Panc1 (cell line): ENCODE data around the gene SLC12A7. TPM values are rescaled to one million over a fixed set of nuclear protein-coding genes. Genes with fewer than 3 reads are reported as not detected.

Experiments
- ATAC-seq: fragments of 200-7000 bp; cut with Tn5 transposase; 2 replicates; pipeline ENCODE4 v1.9.1; 2020; ENCODE audit warnings: mild to moderate bottlenecking, moderate library complexity
- BruUV-seq: library from RNA; stranded (reverse); fragments of 400-500 nt; replicated peaks from 2 replicates; lab custom pipeline; 2021; lab: Mats Ljungman, UMichigan
- CTCF ChIA-PET: fragments of 300-600 bp; sonication (Branson Sonifier 250); formaldehyde crosslinking; loops from one replicate; lab custom pipeline; 2022; ENCODE audit warnings: antibody characterized with exemption; lab: Charles Lee
- POLR2A ChIA-PET: fragments of 300-600 bp; sonication (Branson Sonifier 250); formaldehyde crosslinking; loops from one replicate; lab custom pipeline; 2022; ENCODE audit warnings: antibody characterized with exemption; lab: Charles Lee
- DNase-seq: peaks from one replicate; pipeline ENCODE4 v3.0.0-alpha.2; 2010; ENCODE audit warnings: low read depth, low spot score
- H3K27ac ChIP-seq: 2 replicates; pipeline ENCODE4 v1.5.1; 2011; ENCODE audit warnings: mild to moderate bottlenecking, low read length, inconsistent platforms
- H3K27me3 ChIP-seq: fragments of 200-500 bp; sonication (Bioruptor generic); 2 replicates; pipeline ENCODE4 v1.6.0; 2014; ENCODE audit warnings: low read length, inconsistent platforms; ENCODE audit not compliant: control insufficient read depth, insufficient read depth
- H3K36me3 ChIP-seq: fragments of 200-500 bp; sonication (Bioruptor generic); 2 replicates; pipeline ENCODE4 v1.5.1; 2014; ENCODE audit warnings: inconsistent platforms, mild to moderate bottlenecking, low read length, moderate library complexity; ENCODE audit not compliant: control insufficient read depth, insufficient read depth
- H3K4me1 ChIP-seq: 2 replicates; pipeline ENCODE4 v1.5.1; 2011; ENCODE audit warnings: inconsistent platforms, mild to moderate bottlenecking, low read length, moderate library complexity; ENCODE audit not compliant: control insufficient read depth, insufficient read depth
- H3K4me3 ChIP-seq, 2 experiments: 2 replicates each; pipeline ENCODE4 v1.5.1; 2011 to 2012; ENCODE audit warnings: low read depth in 2 of 2, low read length in 2 of 2, mild to moderate bottlenecking in 2 of 2, inconsistent platforms in 1 of 2, moderate library complexity in 1 of 2
- H3K9me3 ChIP-seq: fragments of 200-500 bp; sonication (Bioruptor generic); 2 replicates; pipeline ENCODE4 v1.5.1; 2014; ENCODE audit warnings: low read depth, mild to moderate bottlenecking, inconsistent platforms, low read length, moderate library complexity; ENCODE audit not compliant: control insufficient read depth, insufficient read depth
- POLR2AphosphoS5 ChIP-seq: IDR thresholded peaks from 2 replicates; pipeline ENCODE4 v1.6.1; 2012; ENCODE audit warnings: mild to moderate bottlenecking, low read depth, low read length, moderate library complexity
- REST ChIP-seq, 2 experiments: IDR thresholded peaks; 2 replicates each; pipeline ENCODE4 v1.6.1; 2011 to 2012; ENCODE audit warnings: low read depth in 2 of 2, control low read depth in 1 of 2, low read length in 1 of 2, mild to moderate bottlenecking in 1 of 2, moderate library complexity in 1 of 2; ENCODE audit not compliant: insufficient read depth in 1 of 2
- SIN3A ChIP-seq: IDR thresholded peaks from 2 replicates; pipeline ENCODE4 v1.6.1; 2012; ENCODE audit warnings: low read depth, mild to moderate bottlenecking, low read length, moderate library complexity, borderline replicate concordance; ENCODE audit not compliant: insufficient read depth
- TCF7L2 ChIP-seq: IDR thresholded peaks from 2 replicates; pipeline ENCODE4 v1.6.1; 2011; ENCODE audit warnings: mild to moderate bottlenecking, low read depth, low read length, inconsistent platforms
- in situ Hi-C: cut with HindIII; loops from 2 replicates; pipeline ENCODE4 v1.10.0; 2016; ENCODE audit warnings: low sequenced_read_pairs, low pct_unique_long_range_greater_than_20kb
- intact Hi-C: fragments of 100-400 bp; cut with micrococcal nuclease; formaldehyde crosslinking; loops from one replicate; pipeline ENCODE4 v1.10.0; 2022; ENCODE audit not compliant: unreplicated experiment
- total RNA-seq: library from RNA; stranded (reverse); gene quantifications from one replicate; pipeline ENCODE4 v1.2.1, GENCODE V29; 2021; ENCODE audit not compliant: unreplicated experiment
- TF ChIP-seq, protein P1 (sequence below): fragments of 450-650 bp; IDR thresholded peaks from 2 replicates; pipeline ENCODE4 v1.5.1; 2017; ENCODE audit warnings: mild to moderate bottlenecking

Gene SLC12A7
- total RNA-seq, 1 experiment from 2014 or later, result 297 TPM

GRCh38 chr5:1155191-1156032, 43.5 kb upstream of the SLC12A7 start:
- H3K9me3 ChIP-seq, result no peaks in the 10 kb centered on the region
- no peak for DNase-seq
- no peaks in the 10 kb centered on the region for H3K36me3 ChIP-seq
- peak overlapping the region; percentile 58 for H3K27ac ChIP-seq
- ChIA-PET POLR2A (no interaction called here), CTCF (no interaction called here)
- H3K4me1 ChIP-seq, result peaks cover 61% of the 10 kb centered on the region
- intact Hi-C loops (no loop called here), in situ Hi-C loops (no loop called here)
- no peaks in the 10 kb centered on the region for H3K27me3 ChIP-seq
- no TSS peak for BruUV-seq
- peak overlapping the region; percentile 45 to 47 for H3K4me3 ChIP-seq
- no peak for TF ChIP-seq TCF7L2
- TF ChIP-seq REST (IDR thresholded peaks at IDR 0.05; ENCODE audit: insufficient read depth in 1 of 2, low read depth in 2 of 2, low read length in 1 of 2), result no peak
- ATAC-seq, result peak; percentile 14; the same call in 1 of the 2 replicates

- H3K27ac ChIP-seq, result peak overlapping the region; percentile 86
- no TSS peak for BruUV-seq
- in situ Hi-C loops, result no loop called here
Observed at GRCh38 chr5:1153428-1153827, 41.6 kb upstream of the SLC12A7 start.

More at GRCh38 chr5:1153428-1153827, 41.6 kb upstream of the SLC12A7 start:
- ATAC-seq (peak; percentile 54), DNase-seq (no peak)
- intact Hi-C loops, result no loop called here
- H3K4me1 ChIP-seq, result peaks cover 45% of the 10 kb centered on the region
- H3K36me3 ChIP-seq, result no peaks in the 10 kb centered on the region
- H3K27me3 ChIP-seq, result no peaks in the 10 kb centered on the region
- no peaks in the 10 kb centered on the region for H3K9me3 ChIP-seq
- peak overlapping the region; percentile 1 to 21; a peak in 2 of 4 replicates for H3K4me3 ChIP-seq
- ChIA-PET CTCF (interaction anchor here (0.7 kb wide), 1 partner anchor 14 kb away, joined by 4 read pairs; no protein-coding TSS in a partner anchor), POLR2A (no interaction called here)
- TF ChIP-seq REST (IDR thresholded peaks at IDR 0.05; ENCODE audit: insufficient read depth in 1 of 2, low read depth in 2 of 2, low read length in 1 of 2), result no peak
- TF ChIP-seq POLR2AphosphoS5, result no peak
- TF ChIP-seq TCF7L2, result no peak
- no peak for TF ChIP-seq SIN3A
- TF ChIP-seq, protein P1, sequence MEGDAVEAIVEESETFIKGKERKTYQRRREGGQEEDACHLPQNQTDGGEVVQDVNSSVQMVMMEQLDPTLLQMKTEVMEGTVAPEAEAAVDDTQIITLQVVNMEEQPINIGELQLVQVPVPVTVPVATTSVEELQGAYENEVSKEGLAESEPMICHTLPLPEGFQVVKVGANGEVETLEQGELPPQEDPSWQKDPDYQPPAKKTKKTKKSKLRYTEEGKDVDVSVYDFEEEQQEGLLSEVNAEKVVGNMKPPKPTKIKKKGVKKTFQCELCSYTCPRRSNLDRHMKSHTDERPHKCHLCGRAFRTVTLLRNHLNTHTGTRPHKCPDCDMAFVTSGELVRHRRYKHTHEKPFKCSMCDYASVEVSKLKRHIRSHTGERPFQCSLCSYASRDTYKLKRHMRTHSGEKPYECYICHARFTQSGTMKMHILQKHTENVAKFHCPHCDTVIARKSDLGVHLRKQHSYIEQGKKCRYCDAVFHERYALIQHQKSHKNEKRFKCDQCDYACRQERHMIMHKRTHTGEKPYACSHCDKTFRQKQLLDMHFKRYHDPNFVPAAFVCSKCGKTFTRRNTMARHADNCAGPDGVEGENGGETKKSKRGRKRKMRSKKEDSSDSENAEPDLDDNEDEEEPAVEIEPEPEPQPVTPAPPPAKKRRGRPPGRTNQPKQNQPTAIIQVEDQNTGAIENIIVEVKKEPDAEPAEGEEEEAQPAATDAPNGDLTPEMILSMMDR, result no peak
